SIG-M5 treated with dmso at 0.1 percent for 504 hours (cell line): Measurements from ENCODE around the gene ZNF148.

Experiments used
- DNase-seq: peaks from one replicate; lab custom pipeline; 2025; ENCODE audit not compliant: unreplicated experiment; lab: John Stamatoyannopoulos, UW

The ZNF148 gene

GRCh38 chr3:125194061-125194848 is 180.9 kb downstream of the ZNF148 start:
- no peak for DNase-seq

- no peak for DNase-seq
Observed at GRCh38 chr3:125192190-125193035, 182.7 kb downstream of the ZNF148 start.

DNA sequence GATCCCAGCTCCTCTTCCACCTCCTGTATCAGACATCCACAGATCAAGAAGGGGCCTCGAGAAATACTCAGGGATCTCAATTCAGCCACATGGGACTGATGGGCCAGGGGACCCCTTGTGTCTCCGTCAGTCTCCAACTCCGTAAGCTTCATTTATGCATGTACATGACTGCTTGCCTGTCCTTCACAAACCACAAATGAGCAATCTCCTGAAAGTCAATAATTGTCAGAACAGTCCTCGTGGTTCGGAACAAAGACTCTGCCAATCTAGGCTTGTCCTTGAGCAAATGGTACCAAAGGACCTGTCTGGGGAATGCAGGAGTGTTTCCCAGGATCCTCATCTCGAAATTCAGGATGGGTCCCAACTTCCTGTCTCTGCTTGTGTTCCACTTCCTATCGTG is 183.4 kb downstream of the ZNF148 start:
- DNase-seq = no peak

DNA sequence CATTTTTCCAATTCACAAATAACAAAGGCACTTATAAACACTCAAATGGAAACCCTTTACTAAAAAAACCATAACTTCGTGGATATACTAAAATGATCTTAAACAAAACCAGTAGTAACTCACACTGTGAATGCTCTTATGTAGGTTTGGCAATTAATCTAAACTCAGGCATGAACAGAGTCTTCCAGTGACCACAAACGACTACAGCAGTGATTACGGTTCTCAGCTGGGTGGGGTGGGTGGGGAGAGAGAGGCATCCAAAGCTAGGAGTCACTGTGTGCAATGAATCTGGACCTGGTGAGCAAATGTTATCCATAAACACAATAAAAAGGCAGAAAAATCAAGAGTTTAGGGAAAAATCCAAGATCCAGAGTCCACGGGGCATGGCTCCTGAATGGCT is 183.9 kb downstream of the ZNF148 start:
- DNase-seq = no peak

GRCh38 chr3:125190786-125191185 is 184.3 kb downstream of the ZNF148 start:
- no peak for DNase-seq

DNA sequence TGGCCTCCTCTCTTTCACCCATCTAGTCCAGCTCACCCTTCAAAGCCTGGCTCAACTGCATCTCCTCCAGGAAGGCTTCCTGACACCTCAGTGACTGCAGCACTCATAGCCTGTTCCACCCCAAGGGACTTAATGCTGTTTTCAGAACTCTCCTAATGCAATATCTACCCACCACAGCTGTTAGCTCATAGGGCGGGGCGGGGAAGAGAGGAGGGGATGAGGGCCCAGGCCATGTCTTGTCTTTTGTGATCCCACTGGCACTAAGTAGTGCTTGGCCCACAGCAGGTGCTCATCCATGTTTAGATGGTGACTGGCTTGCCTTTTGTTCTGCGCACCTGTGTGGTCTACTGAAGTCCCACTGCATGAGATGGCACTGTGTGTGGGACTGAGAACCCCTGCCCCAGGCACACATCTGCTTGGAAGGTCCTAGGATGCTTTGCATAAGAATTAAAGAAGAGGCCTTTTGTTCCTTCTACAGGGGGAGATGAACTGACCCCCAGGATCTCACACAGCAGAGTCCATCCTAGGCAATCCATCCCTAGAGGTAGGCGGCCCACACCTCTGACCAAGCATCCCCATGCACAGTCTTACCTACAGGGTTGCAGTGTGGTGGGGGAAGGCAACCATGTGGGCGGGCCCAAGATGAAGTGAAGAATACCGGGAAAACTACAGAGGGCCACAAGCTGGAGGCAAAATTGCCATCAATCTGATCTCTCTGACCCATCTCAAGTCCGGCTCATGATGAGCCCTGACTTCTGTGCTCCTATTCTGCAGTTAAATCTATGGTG is 185.6 kb downstream of the ZNF148 start:
- DNase-seq = no peak

GRCh38 chr3:125188955-125189354 is 186.2 kb downstream of the ZNF148 start:
- DNase-seq = no peak

GRCh38 chr3:125187599-125187910 is 187.6 kb downstream of the ZNF148 start:
- no peak for DNase-seq

DNA sequence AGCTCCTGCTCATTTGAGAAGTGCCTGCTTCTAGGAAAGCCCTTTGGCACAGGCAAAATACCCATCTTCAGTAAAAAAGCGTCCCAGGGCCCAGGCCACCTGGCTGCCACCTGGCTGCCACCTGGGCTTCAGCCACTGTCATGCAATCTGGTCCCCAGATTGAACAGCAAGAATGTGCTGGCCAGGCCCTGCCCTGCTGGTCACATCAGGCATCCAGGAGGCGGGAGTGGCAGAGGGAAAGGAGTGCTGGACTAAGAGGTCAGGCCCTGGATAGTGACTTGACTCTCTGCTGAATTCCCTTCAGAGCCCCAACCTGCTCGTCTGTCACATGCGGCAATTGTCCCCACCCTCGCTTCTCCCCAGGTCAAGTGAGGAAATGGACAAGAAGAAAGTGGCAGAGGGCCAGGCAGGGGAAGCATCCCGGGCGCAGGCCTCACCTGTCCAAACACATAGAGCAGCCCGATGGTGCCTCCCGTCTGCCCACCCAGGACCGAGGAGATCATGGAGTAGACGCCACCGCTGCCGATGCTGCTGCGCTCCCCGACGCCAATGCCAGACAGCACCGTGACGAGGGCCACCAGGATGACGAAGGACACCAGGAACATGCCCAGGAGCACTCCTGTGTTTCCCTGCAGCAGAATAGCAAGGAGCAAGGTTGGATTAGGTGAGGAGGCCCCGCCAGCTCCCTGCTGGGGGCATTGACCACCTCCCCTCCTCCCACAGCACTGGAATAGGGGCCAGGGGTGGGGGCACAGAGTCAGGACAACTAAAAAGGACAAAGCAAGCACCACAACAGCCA is 188.1 kb downstream of the ZNF148 start:
- DNase-seq = no peak

GRCh38 chr3:125186261-125186787 is 188.8 kb downstream of the ZNF148 start:
- no peak for DNase-seq

GRCh38 chr3:125185805-125186204 is 189.3 kb downstream of the ZNF148 start:
- DNase-seq = no peak

DNA sequence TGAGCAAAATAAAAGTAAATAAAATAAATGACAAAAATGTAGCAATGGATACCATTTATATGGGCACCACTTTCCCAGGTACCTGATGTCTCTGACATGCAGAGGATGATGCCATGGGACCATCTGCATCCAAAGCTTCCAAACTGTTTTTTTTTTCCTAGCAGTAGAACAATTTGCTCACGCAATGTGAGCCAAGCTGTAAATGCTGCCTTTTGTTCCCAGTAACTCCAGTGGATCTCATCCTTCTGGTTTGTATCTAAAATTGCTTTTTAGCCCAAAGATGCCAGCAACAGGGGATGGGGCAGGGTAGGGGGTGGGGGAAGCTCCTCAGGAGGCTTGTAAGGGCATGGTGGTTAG is 195.3 kb downstream of the ZNF148 start:
- no peak for DNase-seq

GRCh38 chr3:125179143-125179883 is 195.8 kb downstream of the ZNF148 start:
- DNase-seq = no peak

GRCh38 chr3:125177746-125178145 is 197.4 kb downstream of the ZNF148 start:
- no peak for DNase-seq
